Neural crest cell (in vitro differentiated cells): ENCODE data around the gene RAET1G. TPM values are rescaled to one million over a fixed set of nuclear protein-coding genes. Genes with fewer than 3 reads are reported as not detected.
"Not testable (repeated sequence)": the region's sequence is repeated elsewhere in the genome, so short reads cannot be mapped to it uniquely, and the experiment has no call there.

ENCODE experiments used
- DNase-seq: peaks from one replicate; pipeline ENCODE4 v3.0.0; 2021; ENCODE audit warnings: low read depth, mixed read lengths, low spot score
- H3K27ac Mint-ChIP-seq: one replicate; pipeline ENCODE4 v1.8.0; 2021; ENCODE audit warnings: mild to moderate bottlenecking, mixed read lengths; ENCODE audit not compliant: unreplicated experiment
- H3K27me3 Mint-ChIP-seq: 2 replicates; pipeline ENCODE4 v1.8.0; 2021; ENCODE audit warnings: low read depth, mild to moderate bottlenecking, mixed read lengths
- H3K36me3 Mint-ChIP-seq: 2 replicates; pipeline ENCODE4 v1.8.0; 2021; ENCODE audit warnings: low read depth, mild to moderate bottlenecking, mixed read lengths
- H3K4me1 Mint-ChIP-seq: 2 replicates; pipeline ENCODE4 v1.8.0; 2021; ENCODE audit warnings: mixed read lengths
- H3K4me3 Mint-ChIP-seq: one replicate; pipeline ENCODE4 v1.8.0; 2021; ENCODE audit warnings: mild to moderate bottlenecking, mixed read lengths
- H3K9me3 Mint-ChIP-seq: 2 replicates; pipeline ENCODE4 v1.8.0; 2021; ENCODE audit warnings: mixed read lengths
- long read RNA-seq: library from polyadenylated mRNA; unstranded; transcript quantifications from one replicate; pipeline ENCODE4 v2.0.0, GENCODE V29; 2020
- total RNA-seq: library from RNA; stranded (reverse); gene quantifications from 2 replicates; pipeline ENCODE4 v1.2.1, GENCODE V29; 2021
- TF ChIP-seq, protein P1 (sequence below): fragments of 200-600 bp; sonication (generic); conservative IDR thresholded peaks from 2 replicates; pipeline ENCODE4 v1.5.0; 2021; ENCODE audit warnings: antibody characterized with exemption, mild to moderate bottlenecking

Gene RAET1G, protein sequence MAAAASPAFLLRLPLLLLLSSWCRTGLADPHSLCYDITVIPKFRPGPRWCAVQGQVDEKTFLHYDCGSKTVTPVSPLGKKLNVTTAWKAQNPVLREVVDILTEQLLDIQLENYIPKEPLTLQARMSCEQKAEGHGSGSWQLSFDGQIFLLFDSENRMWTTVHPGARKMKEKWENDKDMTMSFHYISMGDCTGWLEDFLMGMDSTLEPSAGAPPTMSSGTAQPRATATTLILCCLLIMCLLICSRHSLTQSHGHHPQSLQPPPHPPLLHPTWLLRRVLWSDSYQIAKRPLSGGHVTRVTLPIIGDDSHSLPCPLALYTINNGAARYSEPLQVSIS
- not detected in 2 replicates for total RNA-seq
- long read RNA-seq = 0 reads

GRCh38 chr6:149922642-149923326 lies at the start of gene RAET1G:
TSS of gene RAET1G (minus strand) at chr6:149923121. CDS start at chr6:149923010, 111 bp downstream.
- Mint-ChIP-seq H3K9me3 (no peaks in the 10 kb centered on the region), H3K27me3 (peaks cover 87% of the 10 kb centered on the region), H3K4me3 (peak within 1 kb of the TSS; percentile 90), H3K27ac (no peak within 1 kb of the TSS), H3K4me1 (peaks cover 17% of the 10 kb centered on the region), H3K36me3 (no peaks in the 10 kb centered on the region)
- peak; percentile 74 for DNase-seq
- TF ChIP-seq, protein P1, sequence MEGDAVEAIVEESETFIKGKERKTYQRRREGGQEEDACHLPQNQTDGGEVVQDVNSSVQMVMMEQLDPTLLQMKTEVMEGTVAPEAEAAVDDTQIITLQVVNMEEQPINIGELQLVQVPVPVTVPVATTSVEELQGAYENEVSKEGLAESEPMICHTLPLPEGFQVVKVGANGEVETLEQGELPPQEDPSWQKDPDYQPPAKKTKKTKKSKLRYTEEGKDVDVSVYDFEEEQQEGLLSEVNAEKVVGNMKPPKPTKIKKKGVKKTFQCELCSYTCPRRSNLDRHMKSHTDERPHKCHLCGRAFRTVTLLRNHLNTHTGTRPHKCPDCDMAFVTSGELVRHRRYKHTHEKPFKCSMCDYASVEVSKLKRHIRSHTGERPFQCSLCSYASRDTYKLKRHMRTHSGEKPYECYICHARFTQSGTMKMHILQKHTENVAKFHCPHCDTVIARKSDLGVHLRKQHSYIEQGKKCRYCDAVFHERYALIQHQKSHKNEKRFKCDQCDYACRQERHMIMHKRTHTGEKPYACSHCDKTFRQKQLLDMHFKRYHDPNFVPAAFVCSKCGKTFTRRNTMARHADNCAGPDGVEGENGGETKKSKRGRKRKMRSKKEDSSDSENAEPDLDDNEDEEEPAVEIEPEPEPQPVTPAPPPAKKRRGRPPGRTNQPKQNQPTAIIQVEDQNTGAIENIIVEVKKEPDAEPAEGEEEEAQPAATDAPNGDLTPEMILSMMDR = no peak

GRCh38 chr6:149969635-149970034 lies 46.7 kb upstream of the RAET1G start:
- TF ChIP-seq, protein P1 = no peak
- H3K4me1 Mint-ChIP-seq = peaks cover 14% of the 10 kb centered on the region
- H3K36me3 Mint-ChIP-seq = peaks cover 3% of the 10 kb centered on the region
- H3K27ac Mint-ChIP-seq = peak overlapping the region; percentile 12
- peaks cover 66% of the 10 kb centered on the region for H3K27me3 Mint-ChIP-seq
- no peak overlapping the region for H3K4me3 Mint-ChIP-seq
- no peaks in the 10 kb centered on the region for H3K9me3 Mint-ChIP-seq
- no peak for DNase-seq

- Mint-ChIP-seq H3K4me1 (peaks cover 21% of the 10 kb centered on the region), H3K27me3 (peaks cover 66% of the 10 kb centered on the region)
- H3K36me3 Mint-ChIP-seq, H3K27ac Mint-ChIP-seq, DNase-seq, H3K4me3 Mint-ChIP-seq, H3K9me3 Mint-ChIP-seq: not testable (repeated sequence)
Measured at GRCh38 chr6:149968909-149969308, 46.0 kb upstream of the RAET1G start.

- not testable (repeated sequence) for DNase-seq, H3K9me3 Mint-ChIP-seq, H3K36me3 Mint-ChIP-seq
- Mint-ChIP-seq H3K4me3 (peak overlapping the region; percentile 84), H3K27me3 (peaks cover 70% of the 10 kb centered on the region), H3K4me1 (peaks cover 31% of the 10 kb centered on the region), H3K27ac (peak overlapping the region; percentile 35)
Measured at GRCh38 chr6:149967999-149968398, 45.1 kb upstream of the RAET1G start.

DNA sequence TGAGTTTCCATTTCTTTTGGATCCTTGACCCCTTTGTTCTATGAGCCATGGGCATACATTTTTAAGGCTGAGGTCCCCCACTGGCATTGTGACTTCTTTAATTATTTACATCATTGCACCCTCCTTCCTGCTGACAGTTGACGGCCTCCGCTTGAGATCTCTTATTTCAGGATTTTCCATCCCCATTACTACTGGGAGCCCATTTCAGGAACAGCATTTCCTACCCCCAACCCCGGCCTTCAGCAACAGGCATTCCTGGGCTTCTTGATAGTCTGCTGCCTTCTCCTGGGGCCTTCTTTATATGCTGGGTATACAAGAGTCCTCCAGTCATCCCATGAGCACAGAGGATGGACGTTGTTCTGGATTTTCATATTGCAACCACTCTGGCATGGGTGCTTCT lies 44.7 kb upstream of the RAET1G start:
- Mint-ChIP-seq H3K4me3 (peak overlapping the region; percentile 84), H3K36me3 (peaks cover 3% of the 10 kb centered on the region), H3K27ac (no peak overlapping the region), H3K4me1 (peaks cover 32% of the 10 kb centered on the region), H3K9me3 (no peaks in the 10 kb centered on the region), H3K27me3 (peaks cover 71% of the 10 kb centered on the region)
- TF ChIP-seq, protein P1 = no peak
- DNase-seq = no peak

GRCh38 chr6:149966319-149966718 lies 43.4 kb upstream of the RAET1G start:
- H3K9me3 Mint-ChIP-seq, DNase-seq, H3K27ac Mint-ChIP-seq, H3K36me3 Mint-ChIP-seq: not testable (repeated sequence)
- H3K4me1 Mint-ChIP-seq = peaks cover 32% of the 10 kb centered on the region
- H3K27me3 Mint-ChIP-seq = peaks cover 82% of the 10 kb centered on the region
- peak overlapping the region; percentile 95 for H3K4me3 Mint-ChIP-seq
